ENCODE data around the gene KRT32. TPM values are rescaled to one million over a fixed set of nuclear protein-coding genes. Genes with fewer than 3 reads are reported as not detected.

Gene KRT32
- total RNA-seq, 1 donor from 2014 or later: not detected

- DNase-seq (ENCODE audit: low spot score, unreplicated experiment): no peak
- no peaks in the 10 kb centered on the region for H3K4me1 Mint-ChIP-seq (ENCODE audit: low read depth)
Observed at GRCh38 chr17:41462705-41463104, 4.5 kb downstream of the KRT32 start.

GRCh38 chr17:41457676-41458075, 9.5 kb downstream of the KRT32 start:
- Mint-ChIP-seq H3K27ac (no peak overlapping the region), H3K9me3 (ENCODE audit: low read depth) (no peaks in the 10 kb centered on the region), H3K4me3 (ENCODE audit: low read depth) (no peak overlapping the region), H3K36me3 (ENCODE audit: insufficient read depth) (no peaks in the 10 kb centered on the region), H3K27me3 (peaks cover 15% of the 10 kb centered on the region), H3K4me1 (ENCODE audit: low read depth) (no peaks in the 10 kb centered on the region)
- TF ChIP-seq CTCF (IDR thresholded peaks at IDR 0.05; ENCODE audit: unreplicated experiment): no peak
- DNase-seq (ENCODE audit: low spot score, unreplicated experiment): no peak

More at GRCh38 chr17:41462705-41463104, 4.5 kb downstream of the KRT32 start:
- no peak for TF ChIP-seq CTCF (IDR thresholded peaks at IDR 0.05; ENCODE audit: unreplicated experiment)
- Mint-ChIP-seq H3K27me3 (peaks cover 10% of the 10 kb centered on the region), H3K27ac (no peak overlapping the region), H3K36me3 (ENCODE audit: insufficient read depth) (no peaks in the 10 kb centered on the region), H3K4me3 (ENCODE audit: low read depth) (no peak overlapping the region), H3K9me3 (ENCODE audit: low read depth) (no peaks in the 10 kb centered on the region)

- no peak for DNase-seq (ENCODE audit: low spot score, unreplicated experiment)
- Mint-ChIP-seq H3K27me3 (peaks cover 15% of the 10 kb centered on the region), H3K9me3 (ENCODE audit: low read depth) (peaks cover 6% of the 10 kb centered on the region), H3K27ac (no peak overlapping the region), H3K36me3 (ENCODE audit: insufficient read depth) (no peaks in the 10 kb centered on the region), H3K4me3 (ENCODE audit: low read depth) (no peak overlapping the region), H3K4me1 (ENCODE audit: low read depth) (no peaks in the 10 kb centered on the region)
- TF ChIP-seq CTCF (IDR thresholded peaks at IDR 0.05; ENCODE audit: unreplicated experiment): no peak
Observed at GRCh38 chr17:41456204-41456603, 11.0 kb downstream of the KRT32 start.

GRCh38 chr17:41455236-41455635, 11.9 kb downstream of the KRT32 start:
- DNase-seq (ENCODE audit: low spot score, unreplicated experiment): no peak
- no peak overlapping the region for H3K4me3 Mint-ChIP-seq (ENCODE audit: low read depth)
- H3K4me1 Mint-ChIP-seq (ENCODE audit: low read depth): no peaks in the 10 kb centered on the region
- no peaks in the 10 kb centered on the region for H3K36me3 Mint-ChIP-seq (ENCODE audit: insufficient read depth)
- no peak overlapping the region for H3K27ac Mint-ChIP-seq
- peaks cover 12% of the 10 kb centered on the region for H3K27me3 Mint-ChIP-seq
- H3K9me3 Mint-ChIP-seq (ENCODE audit: low read depth): peaks cover 10% of the 10 kb centered on the region
- no peak for TF ChIP-seq CTCF (IDR thresholded peaks at IDR 0.05; ENCODE audit: unreplicated experiment)

- no peaks in the 10 kb centered on the region for H3K36me3 Mint-ChIP-seq (ENCODE audit: insufficient read depth)
- H3K27me3 Mint-ChIP-seq: peaks cover 6% of the 10 kb centered on the region
- no peak for DNase-seq (ENCODE audit: low spot score, unreplicated experiment)
- no peak overlapping the region for H3K4me3 Mint-ChIP-seq (ENCODE audit: low read depth)
- H3K4me1 Mint-ChIP-seq (ENCODE audit: low read depth): no peaks in the 10 kb centered on the region
- no peak for TF ChIP-seq CTCF (IDR thresholded peaks at IDR 0.05; ENCODE audit: unreplicated experiment)
- H3K27ac Mint-ChIP-seq: no peak overlapping the region
- peaks cover 10% of the 10 kb centered on the region for H3K9me3 Mint-ChIP-seq (ENCODE audit: low read depth)
Observed at GRCh38 chr17:41453066-41453465, 14.1 kb downstream of the KRT32 start.

Measured in progenitor cell of endocrine pancreas (in vitro differentiated cells).